GM21717 (cell line): ENCODE data around the gene EARS2.
"Not testable (repeated sequence)": the region's sequence is repeated elsewhere in the genome, so short reads cannot be mapped to it uniquely, and the experiment has no call there.

Source experiments
- ATAC-seq: cut with Tn5 transposase; IDR thresholded peaks from one replicate; pipeline ENCODE4 v1.9.1; 2021; ENCODE audit warnings: mild to moderate bottlenecking, moderate library complexity; ENCODE audit not compliant: unreplicated experiment

Gene EARS2

DNA sequence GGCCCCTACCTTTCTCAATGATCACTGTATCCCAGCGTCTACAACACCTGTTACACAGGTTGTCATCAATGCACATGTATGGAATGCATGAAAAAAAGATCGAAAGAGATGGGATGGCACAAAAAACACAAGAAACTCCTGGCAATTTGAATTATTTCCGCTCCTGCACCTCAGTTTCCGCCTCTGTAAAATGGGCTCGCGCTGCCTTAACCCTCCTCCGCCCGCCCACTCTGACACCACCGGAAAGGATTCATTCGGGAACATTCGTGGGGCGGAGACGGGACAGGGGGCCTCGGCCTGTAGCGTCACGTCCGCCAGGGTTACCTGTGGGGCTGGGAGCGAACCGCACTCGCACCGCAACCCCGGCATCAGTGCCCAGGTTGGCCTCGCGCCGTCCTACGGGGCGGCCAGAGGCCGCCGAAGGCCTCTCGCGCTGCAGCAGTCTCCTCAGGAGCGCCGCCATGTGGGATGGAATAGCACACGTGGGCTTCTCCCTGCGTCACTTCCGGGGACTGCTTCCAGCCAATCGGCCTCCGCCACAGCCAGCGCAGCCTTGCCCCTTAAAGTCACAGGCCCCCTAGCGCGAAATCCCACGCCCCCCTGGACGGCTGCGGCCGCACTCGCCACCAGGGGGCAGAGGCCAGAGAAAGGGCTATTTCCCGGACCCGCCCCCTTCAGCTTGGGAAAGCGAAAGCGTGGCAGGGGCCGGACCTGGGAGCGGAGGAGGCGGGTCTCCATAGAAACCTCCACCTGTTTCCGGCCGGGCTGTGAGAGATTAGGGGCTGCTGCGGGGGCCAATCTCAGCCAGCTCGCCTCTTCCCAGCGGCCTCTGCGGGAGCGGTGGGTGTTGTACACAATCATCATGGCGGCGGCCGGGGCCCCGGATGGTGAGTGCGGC lies at the start of gene EARS2, which contains the start of gene UBFD1:
EARS2 (minus strand) TSS at position 470 of the 898 bp plus-strand sequence; CDS start at position 463, 7 bp downstream.
UBFD1 (plus strand) TSS at position 847 of the 898 bp plus-strand sequence; CDS start at position 863, 16 bp downstream.
- ATAC-seq = peak; percentile 88

DNA sequence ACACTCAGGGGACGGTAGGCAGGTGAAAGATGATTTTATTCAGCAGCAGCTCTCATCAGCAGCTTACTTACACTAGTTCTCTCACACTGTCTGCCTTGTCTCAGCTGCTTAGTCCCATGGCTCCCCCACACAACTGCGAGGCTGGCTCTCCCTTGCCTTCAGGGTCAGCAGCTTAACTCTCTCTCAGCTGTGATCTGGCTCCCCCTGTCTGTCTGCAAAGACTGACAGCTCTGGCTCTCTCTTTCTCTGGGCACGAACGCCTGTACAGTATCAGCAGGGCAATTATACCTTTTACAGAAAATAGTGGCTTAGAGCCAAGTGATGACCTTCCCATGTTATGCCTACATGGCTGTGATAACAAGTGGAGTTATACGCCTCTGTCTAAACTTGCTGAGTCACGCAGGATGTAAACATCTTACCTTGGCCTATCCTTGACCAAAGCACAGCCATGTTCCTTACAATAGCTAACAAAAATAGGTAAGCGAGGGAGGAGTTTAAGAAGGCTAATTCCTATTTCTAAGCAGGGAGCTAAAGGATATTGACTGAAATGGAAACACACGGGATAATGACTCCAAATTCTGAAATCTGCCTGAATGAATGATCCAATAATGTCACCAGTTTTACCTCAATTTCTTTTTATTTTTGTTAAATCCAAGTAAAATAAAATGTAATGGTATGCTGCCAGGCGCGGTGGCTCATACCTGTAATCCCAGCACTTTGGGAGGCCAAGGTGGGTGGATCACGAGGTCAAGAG lies 40.0 kb upstream of the EARS2 start:
- ATAC-seq = no peak

DNA sequence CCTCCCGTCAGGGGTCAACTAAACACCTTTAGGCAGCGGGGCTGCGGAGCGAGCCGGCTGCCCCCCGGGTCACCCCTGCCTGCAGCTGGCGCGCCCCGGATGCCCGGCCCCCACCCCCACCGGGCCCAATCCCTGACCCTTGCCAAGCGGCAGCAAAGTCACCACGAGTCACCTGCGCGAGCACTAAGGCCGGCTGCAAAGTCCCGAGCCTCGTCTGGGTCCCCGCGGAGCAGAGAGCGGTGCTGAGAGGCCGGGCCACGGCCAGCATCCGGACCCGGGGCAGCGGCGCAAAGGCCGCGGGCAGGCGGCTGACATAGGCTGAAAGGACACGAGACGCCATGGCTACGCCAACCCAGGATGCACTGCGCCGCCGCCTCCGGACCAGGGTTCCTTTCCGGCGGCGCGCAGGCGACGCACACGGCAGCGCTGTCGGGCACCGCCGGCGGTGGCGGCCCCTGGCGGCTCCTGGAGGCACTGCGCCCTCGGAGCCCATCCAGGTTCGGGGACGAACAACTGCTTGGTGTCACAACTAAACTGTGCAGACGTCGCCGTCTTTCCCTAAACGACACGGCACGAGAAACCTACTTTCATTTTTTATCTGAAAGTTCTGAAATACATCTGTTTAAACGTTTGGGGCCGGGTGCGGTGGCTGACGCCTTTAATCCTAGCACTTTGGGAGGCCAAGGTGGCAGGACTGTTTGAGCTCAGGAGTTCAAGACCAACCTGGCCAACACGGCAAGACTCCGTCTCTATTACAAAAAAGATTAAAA lies 39.0 kb upstream of the EARS2 start, which contains the start of gene NDUFAB1:
NDUFAB1 (minus strand) TSS at position 366 of the 770 bp plus-strand sequence; CDS start at position 340, 26 bp downstream.
- peak; percentile 92 for ATAC-seq

DNA sequence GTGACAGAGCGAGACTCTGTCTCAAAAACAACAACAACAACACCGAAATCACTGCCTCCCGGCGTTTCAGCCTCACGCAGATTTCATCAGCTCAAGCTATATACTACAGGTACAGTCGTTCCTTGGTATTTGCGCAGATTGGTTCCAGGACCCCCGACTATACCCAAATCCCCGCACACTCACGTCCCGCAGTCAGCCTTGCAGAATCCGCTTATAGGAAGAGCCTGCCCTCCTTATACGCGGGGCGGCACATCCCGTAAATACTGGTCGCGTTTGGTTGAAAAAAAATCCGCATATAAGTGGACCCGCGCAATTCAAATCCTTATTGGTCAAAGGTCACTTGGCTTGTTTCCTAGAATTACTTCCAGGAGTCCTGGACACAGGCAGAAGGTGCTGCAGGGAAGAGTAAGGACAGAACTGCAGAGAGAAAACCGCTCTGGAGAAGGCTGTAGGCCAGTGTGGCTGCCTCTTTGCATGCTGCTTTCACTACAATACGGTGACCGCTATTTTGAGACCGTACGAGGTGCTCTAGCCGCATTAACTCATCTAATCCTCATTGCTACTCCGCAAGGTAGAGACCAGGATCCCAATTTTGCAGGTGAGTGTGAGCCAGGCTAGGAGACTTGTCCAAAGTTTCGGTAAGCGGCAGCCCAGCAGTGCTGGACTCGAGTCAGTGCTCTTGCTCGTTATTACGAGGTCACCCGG lies 38.2 kb upstream of the EARS2 start:
- ATAC-seq = no peak

DNA sequence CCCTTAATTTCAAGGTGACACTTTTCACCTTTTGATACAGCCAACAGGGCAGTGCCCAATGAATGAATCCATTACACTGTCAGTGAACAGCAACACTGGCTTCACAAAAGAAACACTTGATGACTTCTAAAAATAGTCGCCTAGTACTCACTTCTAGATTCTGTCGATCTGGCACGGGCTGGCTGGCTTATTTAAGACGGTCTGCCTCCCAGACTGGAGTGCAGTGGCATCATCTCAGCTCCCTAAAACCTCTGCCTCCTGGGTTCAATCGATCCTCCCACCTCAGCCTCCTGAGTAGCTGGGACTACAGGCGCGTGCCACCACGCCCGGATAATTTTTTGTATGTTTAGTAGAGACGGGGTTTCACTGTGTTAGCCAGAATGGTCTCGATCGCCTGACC lies 37.0 kb upstream of the EARS2 start:
- no peak for ATAC-seq

DNA sequence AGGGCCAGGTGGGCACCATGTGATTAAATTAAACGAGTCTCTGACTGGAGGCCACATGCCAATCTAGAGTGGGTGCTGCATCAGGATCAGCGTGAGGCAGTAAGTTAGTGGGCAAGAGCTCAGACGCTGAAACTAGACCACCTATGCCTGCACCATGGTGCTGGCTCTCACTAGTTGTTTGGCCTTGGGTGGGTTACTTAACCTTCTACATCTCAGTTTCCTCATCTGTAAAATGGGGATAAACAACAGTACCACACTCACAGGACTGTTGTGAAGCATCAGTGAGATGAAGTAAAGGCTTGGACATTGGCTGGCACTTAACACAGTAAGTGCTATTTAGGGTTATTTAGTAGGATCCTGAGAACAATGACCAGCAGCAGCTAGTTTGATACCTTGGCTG lies 33.0 kb upstream of the EARS2 start:
- no peak for ATAC-seq

DNA sequence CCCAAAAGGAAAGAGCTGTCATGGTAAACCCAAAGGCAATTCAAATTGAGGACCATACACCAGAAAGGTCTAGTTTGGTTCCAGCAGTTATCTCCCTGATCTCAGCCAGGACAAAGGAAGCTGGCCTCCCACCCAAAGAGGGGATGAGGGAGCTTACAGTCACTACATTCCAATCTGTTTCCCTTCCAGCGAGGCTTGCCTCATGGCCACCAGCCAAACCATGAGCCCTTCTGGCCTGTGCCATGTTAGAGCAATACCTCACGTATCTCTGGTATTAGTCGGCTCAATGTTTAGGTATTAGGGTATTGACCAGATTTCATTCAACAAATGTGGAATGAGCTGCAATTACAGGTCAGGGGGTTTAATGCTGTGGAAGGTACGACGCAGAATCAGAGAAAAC lies 30.6 kb upstream of the EARS2 start:
- ATAC-seq = no peak

DNA sequence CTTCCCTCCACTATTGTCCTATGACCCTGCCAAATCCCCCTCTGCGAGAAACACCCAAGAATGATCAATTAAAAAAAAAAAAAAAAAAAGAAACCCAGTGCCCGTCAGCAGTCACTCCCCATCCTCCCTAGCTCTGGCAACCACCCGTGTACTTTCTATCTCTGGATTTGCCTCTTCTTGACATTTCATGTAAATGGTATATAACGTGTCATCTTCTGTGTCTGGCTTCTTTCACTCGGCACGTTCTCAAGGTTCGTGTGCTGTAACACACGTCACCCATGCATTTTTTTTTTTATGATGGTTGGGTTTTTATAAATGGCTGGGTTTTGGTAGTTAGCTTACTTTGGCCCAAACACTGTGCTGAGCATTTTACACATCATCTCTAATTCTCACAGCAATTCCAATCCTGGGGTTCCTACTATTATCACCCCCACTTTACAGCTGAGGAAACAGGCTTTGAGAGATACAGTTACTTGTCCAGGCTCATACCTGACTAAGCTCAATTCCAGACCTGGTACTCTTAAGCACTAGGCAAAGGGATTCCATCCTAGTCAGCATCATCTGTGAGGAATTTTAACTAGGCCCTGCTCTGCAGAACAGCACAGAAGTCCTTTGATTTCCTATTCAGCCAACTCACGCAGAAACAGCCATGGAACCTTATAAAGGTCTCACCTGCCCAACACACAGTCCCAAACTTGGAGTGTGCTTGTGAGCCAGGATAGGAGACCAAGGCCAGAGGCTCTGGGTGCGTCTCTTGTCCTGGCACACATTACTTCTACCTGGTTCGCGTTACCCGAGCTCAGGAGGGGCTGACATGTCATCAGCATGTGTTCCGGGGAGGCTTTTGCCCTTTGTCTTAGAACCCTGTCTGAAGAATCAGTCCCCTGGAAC lies 27.3 kb upstream of the EARS2 start:
- ATAC-seq = no peak

DNA sequence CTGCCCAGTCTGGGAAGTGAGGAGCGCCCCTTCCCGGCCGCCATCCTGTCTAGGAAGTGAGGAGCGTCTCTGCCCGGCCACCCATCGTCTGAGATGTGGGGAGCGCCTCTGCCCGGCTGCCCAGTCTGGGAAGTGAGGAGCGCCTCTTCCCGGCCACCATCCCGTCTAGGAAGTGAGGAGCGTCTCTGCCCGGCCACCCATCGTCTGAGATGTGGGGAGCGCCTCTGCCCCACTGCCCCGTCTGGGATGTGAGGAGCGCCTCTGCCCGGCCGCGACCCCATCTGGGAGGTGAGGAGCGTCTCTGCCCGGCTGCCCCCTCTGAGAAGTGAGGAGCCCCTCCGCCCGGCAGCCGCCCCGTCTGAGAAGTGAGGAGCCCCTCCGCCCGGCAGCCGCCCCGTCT lies 26.1 kb upstream of the EARS2 start:
- not testable (repeated sequence) for ATAC-seq

DNA sequence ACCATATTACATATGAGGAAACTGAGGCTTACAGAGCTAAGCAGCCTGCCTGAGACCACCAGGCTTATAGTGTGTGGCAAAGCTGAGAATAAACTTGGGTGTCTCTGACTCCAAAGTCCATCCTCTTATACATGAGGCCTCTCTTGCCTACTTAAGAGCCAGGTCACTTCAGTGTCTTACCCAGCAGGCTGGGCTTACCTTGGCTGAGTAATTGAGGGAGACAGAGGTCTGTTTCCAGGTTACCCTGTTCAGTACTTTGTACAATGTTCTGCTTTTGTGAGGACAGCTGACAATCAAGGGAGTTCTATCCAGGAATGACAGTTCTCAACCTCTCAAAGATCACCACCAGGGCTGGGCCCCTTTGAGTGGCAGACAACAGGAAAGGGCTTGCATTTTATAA lies 24.6 kb upstream of the EARS2 start:
- no peak for ATAC-seq

DNA sequence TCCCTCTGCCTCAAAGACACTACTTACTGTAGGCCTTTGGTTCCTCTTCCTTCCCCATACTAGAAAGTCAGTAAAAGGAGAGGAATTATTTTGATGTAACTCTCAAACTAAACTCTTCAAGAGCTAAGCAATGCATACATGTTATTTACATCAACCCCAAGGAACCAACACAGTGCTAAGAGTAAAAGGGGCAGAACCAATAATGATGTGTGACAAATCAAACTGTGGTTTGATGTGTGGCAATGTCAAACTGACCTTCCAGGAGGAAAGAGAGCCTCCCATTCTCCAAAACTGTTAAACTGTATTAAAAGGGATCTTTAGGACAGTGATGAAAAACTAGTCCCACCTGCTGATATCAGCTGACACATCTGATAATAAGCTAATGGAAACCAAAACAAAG lies 23.2 kb upstream of the EARS2 start:
- ATAC-seq = no peak

DNA sequence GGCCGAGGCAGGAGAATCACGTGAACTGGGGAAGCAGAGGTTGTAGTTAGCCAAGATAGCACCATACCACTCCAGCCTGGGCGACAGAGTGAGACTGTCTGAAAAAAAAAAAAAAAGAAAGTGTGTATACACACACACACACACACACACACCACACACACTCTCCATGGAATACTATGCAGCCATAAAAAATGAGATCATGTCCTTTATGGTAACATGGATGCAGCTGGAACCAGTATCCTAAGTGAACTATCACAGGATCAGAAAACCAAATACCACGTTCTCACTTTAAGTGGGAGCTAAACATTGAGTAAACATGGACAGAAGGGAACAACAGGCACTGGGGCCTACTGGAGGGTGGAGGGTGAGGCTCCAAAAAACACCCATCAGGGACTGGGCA lies 22.2 kb upstream of the EARS2 start:
- no peak for ATAC-seq

DNA sequence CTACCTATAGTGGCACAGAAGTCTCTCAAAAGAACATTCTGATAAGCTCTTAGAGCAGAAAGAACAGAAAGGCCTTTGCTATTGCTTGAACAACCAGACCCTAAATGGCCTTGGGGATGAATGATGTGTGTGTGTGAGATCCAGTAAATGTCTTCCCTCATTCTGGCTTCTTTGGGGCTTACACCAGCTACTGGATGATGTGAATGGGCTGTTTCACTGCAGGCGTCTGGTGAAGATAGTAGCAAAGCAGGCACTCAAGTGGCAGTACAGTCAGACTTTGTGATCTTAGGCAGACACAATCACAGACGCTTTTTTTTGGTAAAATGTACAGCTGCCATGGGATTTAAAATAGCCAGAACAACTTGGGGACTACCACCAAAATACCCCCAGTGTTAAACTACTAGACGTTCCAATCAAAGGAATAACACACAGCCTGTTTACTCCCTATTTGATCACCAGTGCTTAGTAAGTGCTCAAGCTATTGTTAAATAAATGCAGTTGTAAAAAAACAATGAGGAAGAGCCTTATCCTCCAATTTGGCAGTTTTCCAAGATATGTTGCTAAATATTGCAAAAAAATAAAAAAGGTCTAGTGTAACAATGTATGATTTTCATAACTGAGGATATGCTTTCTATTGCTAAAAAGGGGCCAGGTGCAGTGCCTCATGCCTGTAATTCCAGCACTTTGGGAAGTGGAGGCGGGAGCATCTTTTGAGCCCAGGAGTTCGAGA lies 21.1 kb upstream of the EARS2 start:
- ATAC-seq = no peak

DNA sequence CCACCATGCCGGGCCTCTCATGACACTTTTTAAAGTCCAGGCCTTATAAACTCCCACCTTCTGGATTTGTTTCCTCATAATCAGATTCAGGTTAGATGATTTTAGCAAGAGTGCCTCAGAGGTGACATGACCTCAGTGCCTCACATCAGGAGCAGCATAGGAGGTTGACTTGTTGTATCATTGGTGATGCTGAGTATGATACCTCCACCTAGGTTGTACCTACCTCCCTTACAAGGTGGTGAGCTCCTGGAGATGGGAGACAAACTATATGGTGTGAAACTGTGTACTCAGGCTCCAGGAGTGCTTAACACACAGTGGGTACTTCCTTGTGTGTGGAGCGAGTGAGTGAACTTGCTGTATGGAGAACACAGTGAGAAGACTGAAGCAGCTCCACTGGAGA lies 20.3 kb upstream of the EARS2 start:
- no peak for ATAC-seq

DNA sequence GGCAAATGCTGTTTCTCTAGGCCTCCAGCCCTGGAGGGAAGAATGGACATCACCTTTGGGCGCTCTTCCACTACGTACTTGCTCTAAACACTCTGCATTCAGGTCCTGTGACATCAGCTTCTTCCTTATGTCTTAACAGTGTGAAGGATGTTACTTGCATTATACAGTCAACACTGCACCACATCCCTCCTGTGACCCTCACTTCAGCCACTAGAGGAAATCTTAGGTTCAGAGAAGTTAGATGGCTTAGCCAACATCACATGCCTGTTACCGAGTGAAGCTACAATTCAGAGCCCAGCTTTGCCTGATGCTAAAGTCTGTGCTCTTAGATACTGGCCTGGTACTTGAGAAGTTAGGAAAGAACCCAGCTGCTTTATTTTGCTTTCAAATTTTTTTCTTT lies 18.7 kb upstream of the EARS2 start:
- no peak for ATAC-seq

DNA sequence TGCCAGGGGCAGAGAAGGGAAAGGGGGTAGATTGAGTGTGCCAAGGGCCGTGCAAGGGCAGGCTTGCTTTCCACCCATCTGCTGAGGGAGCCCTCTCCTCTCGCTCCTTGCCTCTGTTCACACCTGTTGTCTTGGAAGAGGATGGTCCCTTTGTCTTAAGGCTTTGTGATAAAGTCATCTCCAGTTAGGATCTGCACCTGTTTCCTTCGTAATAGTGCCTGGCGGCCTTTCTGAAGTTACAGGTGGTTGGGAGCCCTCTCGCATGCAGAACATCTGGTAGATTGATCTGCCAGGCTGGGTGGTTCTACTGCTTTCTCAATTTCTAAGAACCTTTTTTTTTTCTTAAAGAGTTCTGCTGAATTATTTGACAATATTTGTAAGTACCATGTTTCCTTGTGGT lies 16.7 kb upstream of the EARS2 start:
- ATAC-seq = no peak

DNA sequence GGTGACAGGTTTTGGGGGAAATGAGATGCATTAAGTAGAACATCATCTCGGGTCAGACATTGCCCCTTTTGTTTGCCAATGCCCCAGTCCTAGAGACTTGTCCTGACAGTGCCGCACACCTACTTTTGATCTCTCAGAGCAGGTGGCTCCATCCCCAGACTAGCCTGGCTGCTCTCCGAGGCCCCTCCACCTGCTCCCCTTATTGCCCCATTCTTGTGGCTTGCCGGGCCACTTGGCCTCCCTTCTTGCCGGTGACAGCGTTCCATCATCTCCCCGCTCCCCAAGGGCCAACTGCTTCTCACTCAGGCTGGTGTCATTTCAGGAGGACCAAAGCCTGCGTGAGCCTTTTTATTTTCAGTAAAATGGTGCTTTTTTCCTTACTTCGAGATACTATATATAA lies 15.2 kb upstream of the EARS2 start:
- ATAC-seq = no peak

DNA sequence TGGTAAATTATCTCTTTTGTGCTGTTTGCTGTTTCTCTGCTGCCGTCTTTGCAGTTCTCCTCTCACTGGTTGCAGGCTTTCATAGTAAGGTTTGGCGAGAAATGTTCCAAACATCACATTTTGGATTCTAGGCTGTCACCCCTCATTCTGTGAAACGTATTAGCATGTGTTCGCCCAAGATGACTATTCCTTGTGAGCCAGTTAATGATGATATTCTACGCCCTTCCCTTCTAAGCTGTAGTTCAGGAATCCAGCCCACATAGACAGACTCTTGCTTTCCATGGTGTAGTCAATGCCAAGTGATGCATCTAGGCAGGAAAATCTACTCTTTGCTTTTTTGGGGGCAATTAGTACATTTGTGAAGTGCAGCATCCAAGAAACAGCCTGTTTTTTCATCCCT lies 14.7 kb upstream of the EARS2 start:
- ATAC-seq = no peak
